OCI-LY7 (cell line): Measurements from ENCODE around the gene ADAMTS6. TPM values are rescaled to one million over a fixed set of nuclear protein-coding genes. Genes with fewer than 3 reads are reported as not detected.

Experiments
- BruUV-seq: library from RNA; stranded (reverse); fragments of 400-500 nt; replicated peaks from 2 replicates; lab custom pipeline; 2021; lab: Mats Ljungman, UMichigan
- CTCF ChIA-PET: fragments of 300-600 bp; sonication (Branson Sonifier 250); formaldehyde crosslinking; loops from one replicate; lab custom pipeline; 2022; ENCODE audit warnings: antibody characterized with exemption; ENCODE audit not compliant: unreplicated experiment; lab: Charles Lee
- POLR2A ChIA-PET: fragments of 300-600 bp; sonication (Branson Sonifier 250); formaldehyde crosslinking; loops from one replicate; lab custom pipeline; 2022; ENCODE audit warnings: antibody characterized with exemption; lab: Charles Lee
- DNase-seq: peaks from one replicate; pipeline ENCODE4 v3.0.0-alpha.2; 2015; ENCODE audit warnings: low spot score
- H2AFZ ChIP-seq: fragments of 200-600 bp; sonication (generic), shearing (Covaris generic); 2 replicates; pipeline ENCODE4 v1.6.1; 2014; ENCODE audit warnings: mild to moderate bottlenecking, antibody characterized with exemption, low read length, moderate library complexity
- H3K27ac ChIP-seq: fragments of 200-600 bp; sonication (generic); 2 replicates; pipeline ENCODE4 v1.5.1; 2014; ENCODE audit warnings: mixed run types, low read depth, mild to moderate bottlenecking, moderate library complexity, low read length, inconsistent platforms; ENCODE audit not compliant: poor library complexity, severe bottlenecking
- H3K36me3 ChIP-seq: fragments of 200-600 bp; sonication (generic); 2 replicates; pipeline ENCODE4 v1.6.1; 2014; ENCODE audit warnings: mild to moderate bottlenecking, antibody characterized with exemption, low read length, moderate library complexity, mixed read lengths; ENCODE audit not compliant: insufficient read depth
- H3K4me1 ChIP-seq: fragments of 200-600 bp; sonication (generic); 2 replicates; pipeline ENCODE4 v1.5.1; 2014; ENCODE audit warnings: mild to moderate bottlenecking, low read length; ENCODE audit not compliant: insufficient read depth, poor library complexity, severe bottlenecking
- H3K4me2 ChIP-seq: fragments of 200-600 bp; sonication (generic); 2 replicates; pipeline ENCODE4 v1.6.1; 2014; ENCODE audit warnings: mild to moderate bottlenecking, low read length
- H3K4me3 ChIP-seq: fragments of 200-600 bp; sonication (generic); 2 replicates; pipeline ENCODE4 v1.5.1; 2014; ENCODE audit warnings: mild to moderate bottlenecking, low read depth, low read length; ENCODE audit not compliant: poor library complexity, severe bottlenecking
- H3K79me2 ChIP-seq: fragments of 200-600 bp; sonication (generic); 2 replicates; pipeline ENCODE4 v1.6.1; 2016; ENCODE audit warnings: low read depth, mild to moderate bottlenecking, low read length, moderate library complexity, mixed read lengths; ENCODE audit not compliant: insufficient read depth
- H3K9me2 ChIP-seq: fragments of 200-600 bp; sonication (generic); 2 replicates; pipeline ENCODE4 v1.6.1; 2016; ENCODE audit warnings: mild to moderate bottlenecking, low read length, mixed read lengths; ENCODE audit not compliant: insufficient read depth
- H3K9me3 ChIP-seq: fragments of 200-600 bp; sonication (generic); 2 replicates; pipeline ENCODE4 v1.6.1; 2014; ENCODE audit warnings: mild to moderate bottlenecking, mixed run types, low read length, mixed read lengths
- H4K20me1 ChIP-seq: fragments of 200-600 bp; sonication (generic); 2 replicates; pipeline ENCODE4 v1.6.1; 2014; ENCODE audit warnings: mild to moderate bottlenecking, antibody characterized with exemption, low read length, moderate library complexity, mixed read lengths; ENCODE audit not compliant: insufficient read depth
- CTCF ChIP-seq: fragments of 200-600 bp; sonication (generic); conservative IDR thresholded peaks from 2 replicates; pipeline ENCODE4 v1.5.1; 2014; ENCODE audit warnings: mild to moderate bottlenecking, antibody characterized with exemption, low read length, moderate library complexity, mixed read lengths
- EZH2phosphoT487 ChIP-seq: fragments of 200-600 bp; sonication (generic); IDR thresholded peaks from 2 replicates; pipeline ENCODE4 v1.6.1; 2018; ENCODE audit warnings: low read depth, borderline replicate concordance, mild to moderate bottlenecking, mixed run types, antibody characterized with exemption, low read length, moderate library complexity, mixed read lengths
- intact Hi-C: fragments of 100-400 bp; cut with micrococcal nuclease; formaldehyde crosslinking; loops from one replicate; pipeline ENCODE4 v1.10.0; 2022; ENCODE audit not compliant: unreplicated experiment
- total RNA-seq, 2 experiments: library from RNA; depleted of rRNA in 1 of 2; stranded (reverse); fragments of >200 nt in 1 of 2; shearing (Covaris generic) in 1 of 2; gene quantifications; 2 replicates each; pipeline ENCODE4 v1.2.3, GENCODE V29; 2014 to 2022

Gene ADAMTS6
- total RNA-seq, 2 experiments from 2014 or later, result 13.9 to 18.1 TPM

DNA sequence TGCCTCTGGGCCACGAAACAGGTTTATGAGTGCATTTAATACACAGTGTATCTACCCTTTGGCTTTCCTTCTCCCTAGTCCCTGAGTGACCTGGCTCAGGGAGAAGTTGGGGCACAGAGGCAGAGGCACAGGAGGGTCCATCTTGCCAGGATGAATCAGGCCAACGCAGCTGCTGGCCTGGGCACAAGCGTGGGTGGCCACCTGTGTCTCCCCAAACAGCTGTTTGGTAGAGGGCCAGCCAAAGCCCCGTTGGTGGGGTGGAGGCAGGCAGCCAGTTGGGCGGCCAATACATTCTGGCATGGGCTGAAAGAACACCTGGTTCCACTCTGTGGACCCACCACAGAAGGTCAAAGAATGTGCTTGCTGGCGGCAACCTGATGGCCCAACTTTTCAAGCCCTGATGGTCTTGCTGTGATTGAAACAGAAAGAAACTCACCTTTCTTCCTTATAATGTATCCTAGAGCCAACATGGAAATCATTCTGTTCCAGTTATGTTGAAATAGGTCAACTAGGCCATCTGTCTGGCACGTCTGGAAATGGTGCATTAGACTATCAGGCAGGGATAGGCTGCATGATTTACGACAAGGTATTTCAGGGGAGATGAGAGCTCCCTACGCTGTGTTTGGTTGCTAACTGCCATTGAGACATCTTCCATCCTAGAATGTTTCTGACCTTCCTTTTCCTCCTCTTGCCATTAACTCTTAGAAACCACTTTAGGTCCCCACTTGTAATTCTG lies 337.4 kb downstream of the ADAMTS6 start:
- ChIA-PET CTCF (no interaction called here), POLR2A (no interaction called here)
- intact Hi-C loops, result no loop called here
- H3K4me3 ChIP-seq, result no peak overlapping the region
- no peaks in the 10 kb centered on the region for H3K9me2 ChIP-seq
- H3K79me2 ChIP-seq, result no peaks in the 10 kb centered on the region
- H3K36me3 ChIP-seq, result no peaks in the 10 kb centered on the region
- H3K4me1 ChIP-seq, result no peaks in the 10 kb centered on the region
- H3K9me3 ChIP-seq, result no peaks in the 10 kb centered on the region
- BruUV-seq, result no TSS peak
- no peak overlapping the region for H2AFZ ChIP-seq
- DNase-seq, result no peak
- H4K20me1 ChIP-seq, result no peaks in the 10 kb centered on the region
- no peak overlapping the region for H3K4me2 ChIP-seq
- no peak overlapping the region for H3K27ac ChIP-seq
- TF ChIP-seq EZH2phosphoT487 (no peak), CTCF (no peak)

- H2AFZ ChIP-seq, result no peak overlapping the region
- intact Hi-C loops, result no loop called here
- no peak overlapping the region for H3K4me3 ChIP-seq
- no peaks in the 10 kb centered on the region for H3K79me2 ChIP-seq
- ChIA-PET POLR2A (no interaction called here), CTCF (no interaction called here)
- H3K9me3 ChIP-seq, result no peaks in the 10 kb centered on the region
- H4K20me1 ChIP-seq, result no peaks in the 10 kb centered on the region
- no peak overlapping the region for H3K4me2 ChIP-seq
- H3K27ac ChIP-seq, result no peak overlapping the region
- no TSS peak for BruUV-seq
- H3K9me2 ChIP-seq, result no peaks in the 10 kb centered on the region
- DNase-seq, result no peak
- no peak for TF ChIP-seq EZH2phosphoT487
- no peak for TF ChIP-seq CTCF
- no peaks in the 10 kb centered on the region for H3K36me3 ChIP-seq
- no peaks in the 10 kb centered on the region for H3K4me1 ChIP-seq
Measured at GRCh38 chr5:65142511-65143011, 339.2 kb downstream of the ADAMTS6 start.

- H2AFZ ChIP-seq, result no peak overlapping the region
- intact Hi-C loops, result no loop called here
- no peaks in the 10 kb centered on the region for H3K36me3 ChIP-seq
- H3K4me2 ChIP-seq, result no peak overlapping the region
- H3K9me3 ChIP-seq, result no peaks in the 10 kb centered on the region
- no peaks in the 10 kb centered on the region for H3K4me1 ChIP-seq
- H3K4me3 ChIP-seq, result no peak overlapping the region
- no peak overlapping the region for H3K27ac ChIP-seq
- BruUV-seq, result no TSS peak
- H3K9me2 ChIP-seq, result no peaks in the 10 kb centered on the region
- ChIA-PET POLR2A (no interaction called here), CTCF (no interaction called here)
- no peaks in the 10 kb centered on the region for H3K79me2 ChIP-seq
- TF ChIP-seq EZH2phosphoT487 (no peak), CTCF (no peak)
- no peak for DNase-seq
- H4K20me1 ChIP-seq, result no peaks in the 10 kb centered on the region
Measured at GRCh38 chr5:65142016-65142415, 339.7 kb downstream of the ADAMTS6 start.
